GM18526 (cell line): ENCODE results near the gene HDGFL1.

Experiments
- POLR2A ChIP-seq: IDR thresholded peaks from 3 replicates; pipeline ENCODE4 v1.6.1; 2011; ENCODE audit not compliant: insufficient read length; ENCODE audit errors: extremely low read depth

The HDGFL1 gene

DNA sequence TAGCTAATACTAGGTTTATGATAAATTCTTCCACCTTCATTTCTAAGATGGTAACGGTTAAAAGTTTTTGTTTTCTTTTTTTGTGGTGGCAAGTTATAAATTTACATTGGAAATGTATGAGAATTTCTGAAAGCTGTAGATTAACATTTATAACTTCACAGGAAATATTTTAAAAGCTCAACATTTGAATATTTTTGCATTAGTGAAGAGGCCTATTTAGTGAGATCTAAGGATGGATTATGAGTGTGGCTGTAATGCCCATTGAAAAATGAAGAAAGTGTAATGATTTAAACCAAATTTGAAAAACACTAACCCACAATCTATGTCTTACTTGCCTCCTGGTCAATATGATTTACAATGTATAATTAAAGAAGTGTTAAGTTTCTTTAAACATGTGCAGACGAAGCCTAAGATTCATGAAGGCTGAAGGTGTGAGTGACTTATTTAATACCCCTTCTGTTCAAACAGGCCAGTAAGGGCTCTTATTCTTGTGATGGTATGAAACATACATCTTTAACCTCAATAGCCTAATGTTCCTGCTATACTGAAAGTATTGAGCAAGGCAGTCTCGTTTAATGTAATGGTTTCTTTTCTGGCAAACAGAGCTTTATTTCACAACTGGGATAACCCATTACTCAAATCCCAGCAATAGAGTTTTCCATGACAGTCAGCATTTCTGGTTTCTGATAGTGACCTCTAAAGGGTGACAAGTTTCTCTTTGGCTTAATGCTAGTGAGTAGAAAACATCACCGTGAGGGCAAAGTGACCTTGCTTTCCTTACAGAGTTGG, 13.2 kb downstream of the HDGFL1 start:
- no peak for TF ChIP-seq POLR2A

DNA sequence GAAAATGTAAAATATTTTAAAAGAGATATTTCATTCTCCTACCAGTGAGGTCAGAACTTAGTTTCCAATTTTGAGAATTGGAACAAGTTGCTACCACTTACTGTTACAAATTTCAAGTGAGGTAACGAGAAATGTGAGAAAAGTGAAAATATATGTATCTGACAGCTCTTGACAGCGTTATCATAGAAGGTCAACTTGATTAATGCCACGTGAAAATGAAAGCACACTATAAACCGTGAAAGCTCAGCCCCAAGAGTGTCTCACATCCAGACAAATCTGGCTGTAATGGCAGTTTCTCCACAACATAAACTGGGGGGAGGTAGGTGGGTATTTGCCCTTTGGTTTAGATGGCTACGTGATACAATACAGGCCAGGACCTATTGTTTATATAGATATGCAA, 13.9 kb downstream of the HDGFL1 start:
- TF ChIP-seq POLR2A, result no peak

DNA sequence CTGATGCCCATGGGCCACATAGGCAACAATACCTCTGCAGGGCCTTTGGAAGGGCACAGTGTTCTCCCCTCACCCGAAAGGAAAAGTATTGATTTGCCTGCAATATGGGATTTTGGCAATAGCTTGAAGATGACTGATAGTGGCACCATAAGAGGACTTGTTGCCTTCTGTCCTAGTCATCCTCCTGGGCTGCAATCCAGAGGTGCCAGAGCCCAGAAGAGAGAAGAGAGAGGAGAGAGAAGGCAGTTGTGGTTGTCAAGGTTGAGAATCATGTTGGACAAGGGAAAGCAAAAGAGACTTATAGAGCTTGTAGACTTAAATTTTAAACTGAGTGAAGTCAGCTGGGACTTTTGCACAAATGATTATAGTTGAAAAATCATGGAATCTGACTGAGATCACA, 14.6 kb downstream of the HDGFL1 start:
- no peak for TF ChIP-seq POLR2A

DNA sequence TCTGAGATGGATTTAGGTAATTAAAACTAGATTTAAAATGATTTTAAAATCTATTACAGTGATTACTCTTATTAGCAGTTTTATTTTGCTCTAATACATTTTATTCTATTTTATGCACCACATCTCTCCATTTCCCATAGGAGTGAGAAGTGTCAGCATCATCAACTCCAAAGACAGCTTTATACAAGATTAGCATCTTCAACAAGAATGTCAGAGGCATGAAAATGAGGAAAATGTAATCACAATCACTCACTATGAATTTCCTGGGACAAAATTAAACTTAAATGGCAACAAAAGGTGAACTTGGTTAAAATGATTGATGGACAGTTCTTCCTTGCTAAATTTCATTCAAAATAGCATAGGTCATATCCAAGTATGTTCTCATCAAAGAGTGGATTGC, 19.8 kb downstream of the HDGFL1 start:
- no peak for TF ChIP-seq POLR2A

DNA sequence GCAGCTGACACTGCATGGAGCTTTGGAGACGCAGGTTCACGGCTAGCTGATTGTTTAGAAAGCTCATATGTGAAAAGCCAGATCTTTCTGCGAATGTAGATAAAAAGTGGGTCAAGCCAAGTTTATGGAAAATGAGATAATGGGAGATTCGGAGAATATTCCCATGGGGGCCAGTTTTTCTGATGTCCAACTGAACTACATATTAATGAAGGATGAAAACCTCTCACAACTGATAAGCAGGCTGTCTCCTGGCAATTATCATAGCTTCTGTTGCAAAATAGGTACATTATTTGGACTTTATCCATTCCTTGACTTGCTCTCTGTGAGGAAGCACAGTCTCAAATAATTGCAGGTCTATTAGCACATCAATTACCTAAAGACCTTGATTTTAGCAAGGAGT, 21.1 kb downstream of the HDGFL1 start:
- TF ChIP-seq POLR2A, result no peak

DNA sequence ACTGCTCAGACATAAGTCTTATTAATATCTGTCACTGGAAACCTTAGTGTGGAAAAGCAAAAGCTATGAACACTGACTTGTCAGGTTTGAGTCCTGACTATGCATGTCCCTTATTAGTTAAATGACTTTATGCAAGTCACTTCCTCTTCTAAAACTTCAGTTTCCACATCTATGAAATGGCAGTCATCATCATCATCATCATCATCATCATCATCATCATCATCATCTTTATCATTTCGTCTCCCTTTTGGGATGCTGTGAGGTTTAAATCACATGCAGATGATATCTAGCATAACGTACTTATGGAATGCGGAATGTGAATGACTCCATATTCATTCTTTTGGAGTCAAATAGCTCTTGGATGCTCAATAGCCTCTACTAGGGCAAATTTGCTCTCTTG, 24.5 kb downstream of the HDGFL1 start:
- TF ChIP-seq POLR2A, result no peak

DNA sequence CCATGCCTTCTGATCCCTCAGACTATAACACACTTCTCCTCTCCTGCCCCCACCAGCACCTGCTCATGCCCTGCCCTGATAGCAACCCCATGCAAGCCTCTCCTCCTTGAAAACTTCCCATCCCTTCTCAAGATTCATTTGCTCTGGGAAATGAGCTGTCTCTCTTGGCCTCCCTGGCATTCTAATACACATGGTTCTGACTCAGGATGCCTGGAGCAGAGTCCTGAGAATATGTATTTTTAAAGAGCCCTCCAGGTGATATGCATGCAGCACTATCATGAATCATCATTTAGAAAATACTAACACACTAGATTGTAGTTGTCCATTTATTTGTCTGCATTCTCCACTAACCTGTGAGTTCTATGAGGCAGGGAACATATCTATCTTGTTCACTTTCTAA, 26.6 kb downstream of the HDGFL1 start:
- TF ChIP-seq POLR2A, result no peak

DNA sequence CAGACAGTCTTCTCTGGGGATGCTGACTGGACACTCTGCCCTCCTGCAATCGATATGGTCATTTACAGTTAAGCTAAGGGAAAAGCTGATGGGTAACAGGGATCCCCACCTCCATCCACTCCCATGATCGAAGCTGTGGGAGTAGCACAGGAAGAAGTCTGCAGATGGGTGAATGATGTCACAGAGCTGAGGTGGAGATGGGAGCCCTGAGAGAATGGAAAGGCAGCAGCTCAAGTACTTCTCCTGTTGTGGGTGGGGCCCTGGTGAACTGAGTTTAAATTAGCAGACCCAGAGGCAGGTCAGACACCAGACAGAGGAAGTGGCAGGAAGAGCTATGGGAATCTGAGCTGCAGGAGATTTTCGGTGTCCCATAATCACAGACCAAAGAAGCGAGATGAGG, 29.0 kb downstream of the HDGFL1 start:
- no peak for TF ChIP-seq POLR2A

DNA sequence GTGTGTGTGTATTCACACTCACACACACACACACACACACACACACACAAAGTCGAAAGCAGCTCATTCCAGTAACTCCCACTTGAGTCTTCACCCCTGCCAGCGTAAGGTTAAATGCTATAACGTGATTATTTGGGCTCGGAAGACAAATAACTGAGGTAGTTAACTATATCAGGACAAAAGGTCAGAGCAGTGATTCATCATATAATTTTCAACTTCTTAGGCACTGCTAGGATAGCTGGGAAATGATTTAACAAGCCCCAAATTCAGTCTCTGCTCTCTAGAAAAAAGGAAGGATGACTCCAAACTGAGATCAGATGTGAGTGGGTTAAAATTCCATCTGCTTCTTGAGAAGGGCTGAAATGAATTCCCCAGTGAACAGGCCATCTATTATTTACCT, 30.7 kb downstream of the HDGFL1 start:
- TF ChIP-seq POLR2A, result no peak

DNA sequence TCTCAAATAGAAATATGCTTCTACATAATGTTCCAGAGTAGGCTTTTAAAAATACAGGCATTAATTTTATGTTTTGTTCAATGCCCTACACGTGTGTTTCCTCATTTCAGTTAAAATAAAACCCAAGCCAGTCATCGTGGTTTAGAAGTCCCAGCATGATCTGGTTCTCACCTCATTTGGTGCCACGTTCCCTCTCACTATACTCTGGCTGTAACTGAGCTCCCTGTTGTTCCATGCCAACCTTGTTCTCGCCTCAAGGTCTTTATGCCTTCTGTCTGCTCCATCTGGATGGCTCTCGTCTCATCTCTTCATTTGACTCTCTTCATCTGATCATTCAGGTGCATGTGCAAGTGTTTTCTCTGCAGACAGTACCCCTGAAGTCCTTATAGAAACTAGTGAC, 32.6 kb downstream of the HDGFL1 start:
- no peak for TF ChIP-seq POLR2A

DNA sequence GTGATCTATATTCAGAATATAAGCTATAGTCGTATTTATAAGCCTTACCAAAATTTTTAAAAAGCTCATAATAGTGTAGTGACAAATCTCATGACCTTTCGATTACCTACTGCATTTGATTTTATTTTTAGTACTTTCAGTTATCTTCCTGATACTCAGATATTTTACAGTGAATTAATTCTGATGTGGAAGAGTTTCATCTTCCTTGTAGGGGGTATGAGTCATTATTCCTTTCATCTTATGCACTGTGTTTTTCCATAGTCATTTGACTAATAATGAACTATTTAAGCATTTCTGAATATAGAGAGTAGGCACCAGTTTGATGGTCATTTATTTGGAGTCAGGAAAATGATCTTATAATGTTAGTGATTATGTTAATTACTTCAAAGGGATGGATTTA, 36.4 kb downstream of the HDGFL1 start:
- no peak for TF ChIP-seq POLR2A

DNA sequence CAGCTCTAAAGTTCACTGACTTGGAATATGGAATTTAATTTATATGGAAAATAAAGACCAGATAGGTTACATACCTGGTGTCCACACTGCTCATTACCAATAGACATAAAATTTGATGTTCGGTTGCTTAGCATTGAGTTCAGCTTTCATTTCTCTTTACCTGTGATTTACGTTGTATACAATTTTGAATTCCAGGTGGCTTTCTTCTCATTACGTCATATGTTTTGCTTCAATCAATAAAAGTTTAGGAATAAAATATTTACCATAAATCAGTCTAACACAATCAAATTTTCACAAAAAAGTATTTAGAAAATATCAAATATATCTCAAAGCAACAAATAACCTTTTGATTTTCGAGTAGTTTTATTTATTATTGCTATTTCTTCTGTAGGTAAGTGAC, 40.8 kb downstream of the HDGFL1 start:
- no peak for TF ChIP-seq POLR2A

DNA sequence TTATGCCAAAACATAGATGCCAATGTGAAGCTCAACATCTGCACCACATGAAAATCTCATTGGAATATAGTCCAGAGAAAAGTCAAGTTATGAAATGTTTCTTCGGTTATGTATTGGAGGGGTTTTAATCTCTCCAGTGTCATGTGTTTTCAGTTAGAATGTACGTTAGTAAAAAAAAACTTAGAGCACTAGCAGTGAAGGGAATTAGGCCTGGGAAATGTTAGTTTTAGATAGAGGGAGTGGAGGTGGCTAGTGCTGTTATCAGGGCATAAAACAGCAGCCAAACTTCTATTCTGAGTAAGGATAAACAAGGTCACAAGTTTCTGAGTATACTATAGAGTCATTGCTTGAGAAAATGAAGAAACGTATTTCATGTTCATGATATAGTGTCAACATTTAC, 42.9 kb downstream of the HDGFL1 start:
- TF ChIP-seq POLR2A, result no peak

DNA sequence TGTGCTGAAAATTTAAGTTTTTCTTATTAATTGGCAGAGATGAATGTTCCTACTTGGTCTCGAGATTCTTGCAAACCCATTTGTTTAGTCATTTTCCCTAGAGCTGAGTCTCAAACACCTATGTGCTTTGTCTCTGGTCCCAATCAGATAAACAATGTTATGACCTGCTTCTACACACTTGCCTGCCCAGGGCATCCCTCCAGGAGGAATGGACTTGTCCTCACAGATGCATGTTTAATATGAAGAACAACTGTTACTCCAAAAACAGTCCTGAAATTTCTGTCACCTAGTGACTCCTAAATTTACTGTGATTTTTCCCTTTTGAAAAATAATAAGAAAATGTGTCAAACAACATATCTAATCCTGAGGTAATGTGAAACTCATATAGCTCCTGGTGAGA, 43.7 kb downstream of the HDGFL1 start:
- no peak for TF ChIP-seq POLR2A

DNA sequence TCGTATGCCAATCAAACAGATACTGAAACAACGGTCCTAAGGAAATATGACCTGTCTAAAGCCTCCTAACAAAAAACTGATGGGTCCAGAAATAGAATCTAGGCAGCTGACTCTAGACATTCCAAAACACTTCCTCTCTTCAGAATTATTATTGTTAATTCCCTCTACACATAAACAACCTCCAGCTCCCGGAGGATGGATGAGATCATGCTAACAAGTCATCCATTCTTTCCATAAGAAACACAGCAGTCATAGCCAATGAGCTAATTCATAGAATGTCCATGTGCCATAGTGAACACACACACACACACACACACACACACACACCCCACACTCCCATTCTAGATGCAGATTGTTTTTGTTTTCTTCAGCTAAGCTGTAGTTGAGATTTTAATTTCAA, 44.3 kb downstream of the HDGFL1 start:
- no peak for TF ChIP-seq POLR2A

DNA sequence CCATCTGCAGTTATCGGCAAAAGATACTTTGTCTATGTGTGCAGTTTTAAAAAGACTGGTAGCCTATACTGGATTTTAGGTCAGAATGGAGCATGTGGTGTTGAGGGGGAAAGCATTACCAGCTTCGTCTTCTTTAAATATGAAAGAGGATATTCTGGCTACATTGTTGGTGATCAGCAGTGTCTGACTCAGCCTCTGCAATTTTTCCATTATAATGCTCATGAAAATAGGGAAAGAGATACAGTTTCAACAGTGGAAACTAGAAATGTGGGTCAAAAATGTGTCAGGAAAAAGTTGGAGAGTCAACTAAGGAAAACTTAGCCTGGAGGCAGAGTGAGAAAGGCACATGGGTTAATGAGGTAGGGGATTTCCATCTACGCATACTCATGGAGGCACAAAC, 45.2 kb downstream of the HDGFL1 start:
- TF ChIP-seq POLR2A, result no peak

DNA sequence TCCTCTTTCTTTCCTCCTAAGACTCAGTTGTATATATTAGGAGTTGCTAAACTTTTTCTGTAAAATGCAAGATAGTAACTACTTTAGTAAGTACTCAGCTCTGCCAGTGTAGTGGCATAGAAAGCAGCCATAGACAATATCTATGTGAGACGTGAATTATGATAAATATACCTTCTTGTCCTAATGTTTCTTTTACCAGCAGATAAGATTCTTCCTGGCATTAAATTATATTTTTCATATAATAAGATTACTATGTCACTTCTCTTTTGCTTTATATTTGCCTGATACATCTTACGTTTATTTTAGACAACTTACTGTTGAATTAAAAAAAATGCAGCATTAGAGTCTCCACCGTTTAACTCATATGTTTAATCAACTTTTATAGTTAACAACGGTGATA, 51.7 kb downstream of the HDGFL1 start:
- no peak for TF ChIP-seq POLR2A
